ENCODE data around the gene VPS16.

- TF ChIP-seq, protein P1, sequence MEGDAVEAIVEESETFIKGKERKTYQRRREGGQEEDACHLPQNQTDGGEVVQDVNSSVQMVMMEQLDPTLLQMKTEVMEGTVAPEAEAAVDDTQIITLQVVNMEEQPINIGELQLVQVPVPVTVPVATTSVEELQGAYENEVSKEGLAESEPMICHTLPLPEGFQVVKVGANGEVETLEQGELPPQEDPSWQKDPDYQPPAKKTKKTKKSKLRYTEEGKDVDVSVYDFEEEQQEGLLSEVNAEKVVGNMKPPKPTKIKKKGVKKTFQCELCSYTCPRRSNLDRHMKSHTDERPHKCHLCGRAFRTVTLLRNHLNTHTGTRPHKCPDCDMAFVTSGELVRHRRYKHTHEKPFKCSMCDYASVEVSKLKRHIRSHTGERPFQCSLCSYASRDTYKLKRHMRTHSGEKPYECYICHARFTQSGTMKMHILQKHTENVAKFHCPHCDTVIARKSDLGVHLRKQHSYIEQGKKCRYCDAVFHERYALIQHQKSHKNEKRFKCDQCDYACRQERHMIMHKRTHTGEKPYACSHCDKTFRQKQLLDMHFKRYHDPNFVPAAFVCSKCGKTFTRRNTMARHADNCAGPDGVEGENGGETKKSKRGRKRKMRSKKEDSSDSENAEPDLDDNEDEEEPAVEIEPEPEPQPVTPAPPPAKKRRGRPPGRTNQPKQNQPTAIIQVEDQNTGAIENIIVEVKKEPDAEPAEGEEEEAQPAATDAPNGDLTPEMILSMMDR (IDR thresholded peaks at IDR 0.05), result no peak
- TF ChIP-seq POLR2AphosphoS5 (IDR thresholded peaks at IDR 0.05) (no peak), EP300 (IDR thresholded peaks at IDR 0.05) (no peak)
These were observed 30.9 kb upstream of the VPS16 start for GRCh38 chr20:2809690-2810089.

All from stomach (tissue), 4 donors.